ENCODE data around the gene PDIA4.

Gene PDIA4

GRCh38 chr7:148994576-148994975 lies 33.7 kb downstream of the PDIA4 start:
- H2AFZ ChIP-seq (ENCODE audit: low read length) = no peak overlapping the region

GRCh38 chr7:148993193-148993592 lies 35.1 kb downstream of the PDIA4 start:
- Histone ChIP-seq H3K36me3 (ENCODE audit: insufficient read depth, low read length) (no peaks in the 10 kb centered on the region), H2AFZ (ENCODE audit: low read length) (no peak overlapping the region), H3K4me1 (ENCODE audit: insufficient read depth, low read length, severe bottlenecking) (peaks cover 4% of the 10 kb centered on the region), H3K4me2 (ENCODE audit: low read length) (no peak overlapping the region), H3K27me3 (ENCODE audit: insufficient read depth, low read length) (peaks cover 5% of the 10 kb centered on the region; the same call in 1 of the 2 replicates), H3F3A (ENCODE audit: insufficient read depth, low read length) (no peaks in the 10 kb centered on the region), H3K9ac (ENCODE audit: low read length) (no peak overlapping the region), H3K27ac (ENCODE audit: low read depth, low read length, poor library complexity, severe bottlenecking) (no peak overlapping the region), H3K4me3 (ENCODE audit: low read depth, low read length, poor library complexity, severe bottlenecking) (no peak overlapping the region), H3K79me2 (ENCODE audit: insufficient read depth, low read length) (no peaks in the 10 kb centered on the region), H3K9me3 (ENCODE audit: low read length) (no peaks in the 10 kb centered on the region), H4K20me1 (ENCODE audit: insufficient read depth, low read length) (no peaks in the 10 kb centered on the region), H3K9me2 (ENCODE audit: low read depth, low read length) (no peaks in the 10 kb centered on the region)
- TF ChIP-seq CTCF (IDR thresholded peaks at IDR 0.05; ENCODE audit: low read length) = no peak
- no peak for TF ChIP-seq EZH2 (IDR thresholded peaks at IDR 0.05; ENCODE audit: borderline replicate concordance, low read length)

More at GRCh38 chr7:148994576-148994975, 33.7 kb downstream of the PDIA4 start:
- Histone ChIP-seq H3F3A (ENCODE audit: insufficient read depth, low read length) (no peaks in the 10 kb centered on the region), H3K36me3 (ENCODE audit: insufficient read depth, low read length) (no peaks in the 10 kb centered on the region; the same call in 1 of the 2 replicates), H3K9me3 (ENCODE audit: low read length) (no peaks in the 10 kb centered on the region), H3K4me1 (ENCODE audit: insufficient read depth, low read length, severe bottlenecking) (no peaks in the 10 kb centered on the region), H4K20me1 (ENCODE audit: insufficient read depth, low read length) (no peaks in the 10 kb centered on the region), H3K4me2 (ENCODE audit: low read length) (no peak overlapping the region), H3K27ac (ENCODE audit: low read depth, low read length, poor library complexity, severe bottlenecking) (no peak overlapping the region), H3K4me3 (ENCODE audit: low read depth, low read length, poor library complexity, severe bottlenecking) (no peak overlapping the region), H3K9me2 (ENCODE audit: low read depth, low read length) (no peaks in the 10 kb centered on the region), H3K27me3 (ENCODE audit: insufficient read depth, low read length) (no peaks in the 10 kb centered on the region), H3K9ac (ENCODE audit: low read length) (no peak overlapping the region), H3K79me2 (ENCODE audit: insufficient read depth, low read length) (no peaks in the 10 kb centered on the region)
- TF ChIP-seq CTCF (IDR thresholded peaks at IDR 0.05; ENCODE audit: low read length) = no peak
- TF ChIP-seq EZH2 (IDR thresholded peaks at IDR 0.05; ENCODE audit: borderline replicate concordance, low read length) = no peak

- Histone ChIP-seq H3K36me3 (ENCODE audit: insufficient read depth, low read length) (no peaks in the 10 kb centered on the region), H3K27me3 (ENCODE audit: insufficient read depth, low read length) (peaks cover 5% of the 10 kb centered on the region; the same call in 1 of the 2 replicates), H4K20me1 (ENCODE audit: insufficient read depth, low read length) (no peaks in the 10 kb centered on the region), H3K9me3 (ENCODE audit: low read length) (no peaks in the 10 kb centered on the region), H3K79me2 (ENCODE audit: insufficient read depth, low read length) (no peaks in the 10 kb centered on the region), H3K4me3 (ENCODE audit: low read depth, low read length, poor library complexity, severe bottlenecking) (no peak overlapping the region), H3K27ac (ENCODE audit: low read depth, low read length, poor library complexity, severe bottlenecking) (no peak overlapping the region), H3K9ac (ENCODE audit: low read length) (no peak overlapping the region), H3F3A (ENCODE audit: insufficient read depth, low read length) (no peaks in the 10 kb centered on the region), H2AFZ (ENCODE audit: low read length) (no peak overlapping the region), H3K9me2 (ENCODE audit: low read depth, low read length) (no peaks in the 10 kb centered on the region), H3K4me2 (ENCODE audit: low read length) (no peak overlapping the region), H3K4me1 (ENCODE audit: insufficient read depth, low read length, severe bottlenecking) (peaks cover 16% of the 10 kb centered on the region)
- TF ChIP-seq CTCF (IDR thresholded peaks at IDR 0.05; ENCODE audit: low read length) = no peak
Observed at GRCh38 chr7:148991536-148991935, 36.8 kb downstream of the PDIA4 start.

Data from OCI-LY1 (cell line).